ENCODE measurements around the gene MALRD1.

MALRD1 gene

DNA sequence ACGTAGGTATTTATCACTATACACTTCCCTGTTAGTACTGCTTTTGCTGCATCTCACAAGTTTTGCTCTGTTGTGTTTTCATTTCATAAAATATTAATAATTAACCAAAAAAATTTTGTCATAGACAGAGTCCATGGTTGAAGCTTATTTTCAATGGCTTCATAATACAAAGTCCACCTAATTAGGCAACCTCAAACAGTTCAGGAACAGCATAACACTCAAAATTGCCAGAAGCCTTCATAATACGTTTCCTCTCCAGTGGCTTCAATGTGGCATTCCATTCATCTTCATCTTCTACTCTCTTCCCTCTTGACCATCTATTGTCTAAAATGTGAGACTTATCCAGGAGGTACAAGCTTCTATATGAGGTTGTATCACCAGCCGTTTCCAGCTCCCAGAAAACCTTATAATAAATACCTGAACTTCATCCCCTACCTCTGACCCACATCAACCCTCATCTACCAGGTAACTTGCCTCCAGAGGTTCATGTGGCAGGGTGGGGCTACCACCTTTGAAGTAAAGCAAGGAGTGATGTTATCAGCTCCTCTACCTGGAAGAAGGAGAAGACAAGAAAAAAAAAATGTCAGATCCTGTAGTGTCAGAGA, 337.3 kb downstream of the MALRD1 start:
- no peak for DNase-seq

DNA sequence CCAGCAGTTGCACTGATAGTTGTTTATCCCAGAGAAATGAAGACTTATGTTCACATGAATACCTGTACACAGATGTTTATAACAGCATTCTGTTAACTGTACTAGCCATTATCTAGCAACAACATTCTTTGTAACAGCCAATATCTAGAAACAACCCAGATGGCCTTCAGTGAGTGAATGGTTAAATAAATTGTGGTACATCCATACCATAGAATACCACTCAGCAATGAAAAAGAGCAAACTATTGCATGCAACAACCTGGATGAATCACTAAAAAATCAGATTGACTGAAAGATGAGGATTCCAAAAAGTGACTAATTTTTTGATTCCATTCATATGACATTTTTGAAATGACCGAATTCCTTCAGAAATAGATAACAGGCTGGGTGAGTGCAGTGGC, 360.3 kb downstream of the MALRD1 start:
- no peak for DNase-seq

DNA sequence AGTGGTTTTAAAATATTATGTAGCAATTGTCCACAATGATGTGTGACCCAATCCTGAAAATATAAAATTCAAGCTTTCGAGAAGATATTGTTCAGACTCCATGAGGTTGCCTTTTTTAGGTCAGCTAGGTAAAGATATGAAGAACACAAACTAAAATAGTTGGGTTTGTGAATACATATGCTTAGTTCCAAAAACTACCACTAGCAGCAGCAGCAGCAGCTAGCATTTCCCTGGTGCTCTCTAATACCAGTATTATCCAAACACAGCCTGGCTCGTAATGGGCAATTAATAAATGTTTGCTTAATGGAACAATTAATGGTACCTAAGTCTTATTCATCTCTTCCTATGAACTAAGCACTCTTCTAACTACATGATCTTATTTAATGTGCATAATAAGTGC, 362.5 kb downstream of the MALRD1 start:
- no peak for DNase-seq

DNA sequence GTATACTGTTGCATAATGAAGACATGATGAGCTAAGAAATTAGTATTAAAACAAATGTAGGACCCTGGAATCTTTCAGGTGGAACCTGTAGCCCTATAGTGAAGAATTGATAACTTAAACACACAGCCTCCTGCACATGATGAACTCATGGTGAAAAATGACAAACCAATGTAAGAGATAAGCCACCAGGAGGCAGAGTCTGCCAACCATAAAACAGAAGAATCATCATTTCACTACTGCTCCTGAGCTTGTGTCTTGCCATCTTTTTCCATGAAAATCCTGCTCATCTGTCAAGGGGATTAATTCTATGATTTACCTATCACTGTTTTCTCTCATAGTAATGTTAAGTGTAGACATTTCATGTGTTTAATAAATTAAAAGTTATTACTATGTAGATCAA, 363.9 kb downstream of the MALRD1 start:
- DNase-seq = no peak

DNA sequence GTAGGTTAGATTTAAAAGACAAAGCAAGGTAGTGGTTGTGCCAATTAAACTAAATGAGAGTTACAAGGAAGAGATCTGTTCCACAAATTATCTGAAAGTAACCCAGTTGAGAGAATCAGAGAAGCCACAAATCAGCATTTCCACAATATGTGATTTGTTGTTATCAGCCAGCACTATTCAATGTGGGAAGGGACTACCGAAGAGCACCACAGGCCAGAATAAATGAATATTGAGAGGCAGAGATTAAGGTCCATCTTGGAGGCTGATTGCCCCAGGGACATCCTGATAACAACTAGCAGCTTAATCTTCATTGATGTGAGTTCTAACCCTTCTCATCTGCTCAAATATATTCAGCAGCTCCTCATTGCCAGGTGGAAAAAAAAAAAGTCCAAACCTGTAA, 367.6 kb downstream of the MALRD1 start:
- DNase-seq = no peak

DNA sequence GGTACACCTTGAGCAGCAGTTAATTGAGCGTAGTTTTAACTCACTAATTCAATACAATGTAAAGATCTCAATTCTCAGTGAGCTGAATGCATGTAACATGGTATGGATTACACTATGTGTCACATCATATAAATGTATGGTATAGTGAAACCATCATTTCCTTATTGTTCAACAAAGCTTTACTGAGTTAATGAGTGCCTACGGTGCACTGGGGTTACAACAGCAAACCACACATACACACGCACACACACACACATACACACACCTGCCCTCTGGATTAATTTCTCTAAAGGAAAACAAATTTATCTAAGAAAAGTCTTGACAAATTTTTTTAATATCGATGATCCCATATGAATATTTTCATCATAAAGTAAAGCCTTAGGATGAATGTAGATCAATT, 369.1 kb downstream of the MALRD1 start:
- no peak for DNase-seq

DNA sequence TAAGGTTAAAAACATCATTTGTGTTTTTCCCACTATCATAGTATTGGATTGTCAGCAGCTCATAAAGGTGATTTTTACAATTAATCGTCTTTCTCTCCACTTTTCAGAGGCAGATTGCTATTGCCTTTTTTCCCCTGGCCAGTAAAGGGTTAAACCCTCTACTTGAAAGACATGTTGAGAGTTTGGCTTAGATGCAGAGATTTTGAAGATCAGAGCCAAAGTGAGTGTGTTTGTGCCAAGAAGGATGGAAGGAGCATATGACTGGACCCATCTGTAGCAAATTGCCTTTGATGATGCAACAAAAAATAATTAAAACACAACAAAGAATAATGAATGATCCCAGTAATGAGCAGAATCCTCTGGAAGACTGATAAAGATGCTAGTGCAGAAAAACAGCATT, 373.1 kb downstream of the MALRD1 start:
- DNase-seq = no peak

DNA sequence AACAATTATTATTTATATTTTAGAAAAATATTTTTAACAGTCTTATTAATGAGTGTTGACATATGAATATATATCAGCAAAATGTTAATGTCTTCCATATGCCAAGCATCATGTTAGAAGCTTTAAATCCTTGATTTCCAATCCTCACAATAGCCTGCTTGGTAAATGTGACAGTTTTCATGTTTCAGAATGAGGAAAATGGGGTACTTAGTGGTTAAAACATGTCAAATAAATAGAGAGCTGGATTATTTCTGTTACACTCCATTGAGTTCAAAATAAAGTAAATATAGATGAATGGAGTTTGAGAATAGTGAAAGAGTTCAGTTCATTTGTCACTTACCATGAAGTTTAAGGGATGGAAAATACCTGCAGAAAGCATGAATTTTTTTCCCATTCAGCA, 377.4 kb downstream of the MALRD1 start:
- DNase-seq = no peak

DNA sequence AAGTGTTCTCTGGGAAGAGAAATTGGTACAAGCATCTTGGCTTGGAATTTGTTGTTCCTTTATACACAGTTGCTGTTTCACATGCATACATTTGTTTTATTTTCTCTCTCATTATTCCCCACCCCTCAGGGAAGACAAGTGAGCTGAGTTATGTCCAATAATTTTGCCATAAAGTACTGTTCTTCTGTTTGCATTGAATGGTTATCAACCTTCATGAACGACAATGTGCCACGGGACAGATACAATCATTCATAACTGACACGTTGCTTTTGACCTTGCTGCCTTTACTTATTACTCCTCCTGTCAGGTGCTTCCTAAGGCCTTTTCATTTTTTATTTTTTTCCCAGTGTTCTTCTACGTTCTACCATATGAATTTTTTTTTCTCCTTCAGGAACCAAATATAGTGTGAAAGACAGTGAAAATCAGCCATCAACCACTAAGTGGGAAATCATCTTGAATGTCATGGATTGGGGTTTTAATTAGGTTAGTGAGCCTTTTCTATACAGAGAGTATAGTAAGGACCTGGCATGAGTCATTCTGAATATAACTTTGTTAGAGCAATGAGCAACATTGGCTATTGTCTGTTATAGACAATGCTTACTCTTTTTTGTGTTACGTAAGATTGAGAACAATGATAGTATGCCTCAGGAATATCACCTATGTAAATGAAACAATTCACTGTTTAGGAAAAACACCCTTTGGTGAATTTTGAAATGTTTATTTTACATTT, 383.2 kb downstream of the MALRD1 start:
- no peak for DNase-seq

DNA sequence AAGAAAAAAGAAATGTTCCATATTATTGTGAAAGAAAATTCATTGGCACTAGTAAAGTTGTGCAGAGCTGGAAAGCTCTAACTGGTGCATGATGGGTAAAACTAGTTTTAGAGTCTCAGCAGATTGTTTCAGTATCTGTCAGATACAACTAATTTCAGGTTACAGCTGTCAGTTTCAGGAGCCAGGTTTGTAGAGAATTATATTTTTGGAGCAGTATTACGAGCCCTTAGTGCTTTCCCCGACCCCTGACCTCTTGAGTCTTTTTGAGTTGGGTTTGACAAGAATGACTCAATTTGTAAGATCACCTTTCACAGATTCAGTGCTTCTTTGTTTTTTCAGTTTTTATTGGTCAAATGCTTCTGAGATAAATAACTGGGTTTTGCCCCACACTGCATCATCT, 401.3 kb downstream of the MALRD1 start:
- no peak for DNase-seq

DNA sequence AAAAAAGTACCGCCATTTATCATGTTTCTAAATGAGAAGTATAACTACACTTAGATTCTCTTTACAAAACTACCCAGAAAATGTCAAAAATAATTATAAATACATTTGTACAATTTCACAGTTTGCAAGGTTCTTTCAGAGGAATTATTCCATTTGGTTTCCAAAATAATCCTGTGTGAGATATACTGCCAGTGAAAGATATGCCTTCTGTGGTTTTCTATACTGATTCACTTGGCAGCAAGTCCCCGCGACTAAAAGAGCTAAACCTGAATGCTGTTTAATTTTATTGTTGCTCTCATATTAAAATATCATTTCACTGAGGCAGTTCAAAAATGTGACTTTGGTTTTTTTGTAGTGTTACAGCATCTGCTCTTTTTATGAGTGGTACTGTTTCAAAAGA, 402.8 kb downstream of the MALRD1 start:
- DNase-seq = no peak

DNA sequence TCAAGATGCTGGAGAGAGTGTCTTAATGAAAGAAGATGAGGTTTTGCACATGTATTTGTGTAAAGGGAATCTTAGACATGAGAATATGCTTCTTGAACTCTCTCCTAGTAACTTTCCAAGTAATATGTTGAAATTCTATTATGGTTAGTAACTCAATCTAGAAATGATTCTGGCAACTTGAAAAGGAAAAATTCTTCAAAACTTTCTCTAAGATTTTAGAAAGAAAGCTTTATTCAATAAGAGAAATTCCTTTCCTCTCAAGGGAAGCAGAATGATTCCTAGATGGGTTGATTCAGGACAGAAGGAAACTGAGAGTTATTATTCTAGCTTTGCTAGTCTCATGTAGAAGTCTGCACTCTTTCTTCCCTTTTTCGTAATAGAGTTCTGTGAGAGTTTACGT, 403.3 kb downstream of the MALRD1 start:
- no peak for DNase-seq

DNA sequence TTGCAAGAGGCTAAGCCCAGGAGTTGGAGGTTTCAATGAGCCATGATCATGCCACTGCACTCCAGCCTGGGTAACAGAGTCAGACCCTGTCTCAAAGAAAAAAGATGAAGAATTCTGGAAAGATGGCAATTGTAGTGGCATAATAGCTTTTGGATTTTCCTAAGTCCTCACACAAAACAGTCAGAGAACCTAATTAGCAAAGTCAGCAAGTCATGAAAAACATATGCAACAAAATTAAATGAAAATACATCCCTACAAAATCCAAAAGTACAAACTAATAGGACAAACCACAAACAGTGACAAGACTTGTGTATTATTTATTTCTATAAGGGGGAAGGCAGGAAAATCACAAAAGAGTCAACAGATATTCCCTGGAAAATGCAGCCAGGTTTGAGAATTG, 405.4 kb downstream of the MALRD1 start:
- DNase-seq = no peak

DNA sequence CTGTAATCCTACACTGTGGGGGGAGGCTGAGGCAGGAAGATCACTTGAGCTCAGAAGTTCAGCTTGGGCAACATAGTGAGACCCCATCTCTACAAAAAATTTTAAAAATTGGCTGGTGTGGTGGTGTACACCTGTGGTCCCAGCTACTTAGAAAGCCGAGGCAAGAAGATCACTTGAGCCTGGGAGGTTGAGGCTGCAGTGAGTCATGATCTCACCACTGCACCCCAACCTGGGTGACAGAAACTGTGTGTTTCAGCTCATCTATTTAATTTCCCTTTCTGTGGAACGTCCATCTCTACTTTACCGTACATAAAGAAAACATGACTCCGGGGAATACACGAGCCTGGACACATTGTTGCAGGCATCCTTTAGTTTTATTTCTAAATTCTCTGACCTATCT, 413.0 kb downstream of the MALRD1 start:
- DNase-seq = no peak

DNA sequence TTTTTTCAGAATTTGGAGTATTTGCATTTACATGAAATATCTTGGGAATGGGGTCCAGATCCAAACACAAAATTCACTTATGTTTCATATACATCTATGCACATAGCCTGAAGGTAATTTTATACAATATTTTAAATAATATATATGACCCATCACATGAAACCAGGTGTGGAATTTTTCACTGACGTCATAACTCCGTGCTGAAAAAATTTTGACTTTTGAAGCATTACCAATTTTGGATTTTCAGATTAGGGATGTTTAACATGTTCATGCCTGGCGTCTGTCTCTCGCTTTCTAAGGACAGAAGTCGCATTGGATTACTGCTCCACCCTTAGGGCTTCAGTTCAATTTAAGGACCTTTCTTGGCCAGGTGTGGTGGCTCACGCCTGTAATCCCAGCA, 418.1 kb downstream of the MALRD1 start:
- DNase-seq = no peak

DNA sequence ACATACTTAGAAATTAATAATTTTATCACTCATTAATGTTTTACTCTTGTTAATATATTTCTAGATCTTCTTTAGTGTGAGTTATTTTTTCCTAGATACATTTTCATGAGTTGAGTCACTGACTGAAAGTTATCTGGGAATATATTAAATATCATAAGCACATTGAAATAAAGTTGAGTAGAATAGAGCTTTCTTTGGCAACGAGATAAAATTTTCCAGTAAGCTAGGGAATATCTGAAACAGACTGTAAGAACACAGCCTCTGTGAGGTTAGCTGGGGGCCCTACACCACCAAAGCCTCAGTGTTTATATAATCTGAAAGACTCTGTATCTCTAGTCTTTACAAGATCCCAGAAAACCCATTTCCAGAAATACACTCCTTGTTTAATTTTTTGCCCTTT, 419.8 kb downstream of the MALRD1 start:
- no peak for DNase-seq

DNA sequence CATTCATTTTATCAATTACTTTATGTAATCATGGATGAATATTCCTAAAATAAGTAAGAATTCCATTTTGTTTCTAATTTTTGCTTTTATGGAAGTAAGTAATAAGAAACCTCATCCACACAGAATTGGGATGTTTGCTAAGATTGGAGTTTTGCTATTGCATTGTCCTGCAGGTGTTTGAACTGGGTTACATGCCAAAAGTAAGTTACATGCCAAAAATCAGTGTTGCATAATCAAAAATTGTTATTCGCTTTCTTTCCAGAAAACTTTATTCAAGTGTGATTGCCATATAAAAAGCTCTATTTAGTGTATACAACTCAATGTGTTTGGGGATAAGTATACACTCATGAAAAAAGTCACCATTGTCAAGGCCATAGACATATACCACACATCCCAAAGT, 420.9 kb downstream of the MALRD1 start:
- no peak for DNase-seq

DNA sequence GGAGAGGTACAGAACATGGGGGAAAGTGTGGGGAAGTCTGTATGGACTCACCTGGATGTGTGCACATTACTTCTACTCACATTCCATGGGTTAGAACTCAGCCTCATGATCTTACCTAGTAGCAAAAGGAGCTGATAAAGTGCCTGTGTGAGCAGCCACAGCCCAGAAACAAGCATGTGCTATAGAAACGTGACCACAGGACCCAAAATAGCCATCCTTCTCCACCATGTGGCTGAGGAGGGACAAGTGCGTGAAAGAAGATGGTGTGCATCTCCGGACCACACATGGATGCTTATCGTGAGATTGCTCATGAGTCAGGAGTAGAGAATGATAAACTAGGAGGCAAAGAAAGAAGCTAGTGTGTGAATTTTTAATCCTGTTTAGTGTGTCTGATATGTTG, 431.3 kb downstream of the MALRD1 start:
- DNase-seq = no peak

DNA sequence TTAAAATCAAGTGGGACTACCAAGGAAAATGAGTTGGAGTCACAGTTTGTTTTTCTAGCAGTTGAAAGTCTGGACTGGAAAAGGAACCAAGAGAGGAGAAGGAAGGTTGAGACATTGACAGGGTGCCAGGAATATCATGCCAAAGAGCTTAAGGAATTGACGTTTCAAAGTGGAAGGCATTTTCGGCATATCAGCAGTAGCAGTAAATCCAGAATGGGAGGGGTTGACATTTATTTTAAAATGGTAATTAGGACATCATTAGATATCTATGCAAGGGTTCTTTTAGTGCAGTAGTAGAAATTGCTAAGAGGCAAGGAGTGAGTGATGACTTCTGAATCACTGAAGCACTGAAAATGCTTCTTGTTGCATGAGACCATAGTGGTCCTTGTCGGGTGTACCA, 431.8 kb downstream of the MALRD1 start:
- DNase-seq = no peak

DNA sequence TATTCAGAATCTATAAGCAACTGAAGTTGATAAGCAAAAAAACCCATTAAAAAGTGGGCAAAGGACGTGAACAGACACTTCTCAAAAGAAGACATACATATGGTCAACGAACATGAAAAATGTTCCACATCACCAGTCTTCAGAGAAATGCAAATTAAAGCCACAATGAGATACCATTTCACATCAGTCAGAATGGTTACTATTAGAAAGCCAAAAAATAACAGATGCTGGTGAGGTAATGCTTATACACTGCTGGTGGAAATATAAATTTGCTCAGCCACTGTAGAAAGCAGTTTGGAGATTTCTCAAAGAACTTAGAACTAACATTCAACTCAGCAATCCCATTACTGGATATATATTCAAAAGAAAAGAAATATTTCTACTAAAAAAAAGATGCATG, 434.8 kb downstream of the MALRD1 start:
- DNase-seq = no peak

DNA sequence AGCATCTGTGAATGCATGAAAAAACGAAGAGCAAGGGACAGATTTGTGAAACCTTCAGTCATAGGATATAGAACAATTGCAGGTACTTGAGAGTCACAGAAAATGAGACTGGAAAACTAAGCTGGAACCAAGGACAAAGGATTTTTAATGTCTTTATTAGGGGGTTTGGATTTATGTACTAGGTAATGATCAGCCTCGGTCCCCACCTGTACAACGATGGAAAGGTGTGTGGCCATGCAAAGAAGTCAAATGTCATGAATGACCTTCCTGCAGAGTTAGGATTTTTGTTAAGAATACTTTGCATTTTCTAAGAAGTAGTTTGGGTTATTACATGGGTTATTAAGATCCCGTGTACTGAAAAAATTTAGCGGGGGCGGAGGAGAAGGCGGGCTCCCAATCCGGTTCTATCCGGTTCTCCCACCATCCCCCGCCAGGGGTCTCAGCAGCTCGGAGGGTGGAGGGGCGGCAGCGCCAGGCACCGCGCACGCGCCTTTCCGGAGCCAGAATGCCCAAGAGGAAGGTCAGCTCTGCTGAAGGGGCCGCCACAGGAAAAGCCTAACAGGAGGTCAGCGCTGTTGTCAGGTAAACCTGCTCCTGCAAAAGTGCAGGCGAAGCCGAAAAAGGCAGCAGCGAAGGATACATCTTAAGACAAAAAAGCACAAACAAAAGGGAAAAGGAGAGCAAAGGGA, 440.1 kb downstream of the MALRD1 start:
- no peak for DNase-seq

DNA sequence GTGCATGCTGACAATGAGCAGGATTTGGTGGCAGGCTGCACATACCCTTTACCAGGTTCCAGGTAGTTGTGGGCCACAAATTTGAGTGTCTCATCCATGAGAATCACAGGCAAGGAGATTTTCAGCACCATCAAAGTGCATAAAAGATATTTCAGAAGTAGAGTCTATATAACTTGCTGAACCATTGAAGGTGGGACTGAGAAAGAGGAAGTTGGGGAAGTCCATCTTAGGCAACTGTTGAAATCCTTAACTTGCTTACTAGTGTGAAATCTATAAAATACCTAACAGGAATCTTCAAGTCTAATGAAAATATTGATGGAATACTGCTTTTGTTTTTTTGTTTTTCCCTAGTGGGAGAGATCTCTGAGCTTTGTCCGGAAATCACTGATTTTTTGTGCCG, 442.6 kb downstream of the MALRD1 start:
- DNase-seq = no peak

DNA sequence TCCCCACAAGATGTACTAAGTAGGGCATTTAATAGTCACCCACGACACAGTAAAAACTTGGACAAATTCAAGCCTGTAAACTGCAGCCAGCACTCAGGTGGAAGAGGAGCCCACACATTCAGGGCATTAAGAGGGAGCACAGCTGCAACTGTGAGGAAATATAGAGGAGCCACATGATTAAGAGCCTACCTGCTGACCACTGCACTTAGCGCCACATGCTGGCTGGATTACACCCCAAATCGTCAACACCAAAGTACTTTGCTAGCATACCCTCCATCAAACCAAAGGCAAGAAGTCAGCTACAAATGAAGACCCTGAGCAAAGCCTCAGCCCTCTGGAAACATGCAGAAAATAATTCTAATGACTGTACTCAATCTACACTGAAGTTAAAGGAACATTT, 445.3 kb downstream of the MALRD1 start:
- DNase-seq = no peak

DNA sequence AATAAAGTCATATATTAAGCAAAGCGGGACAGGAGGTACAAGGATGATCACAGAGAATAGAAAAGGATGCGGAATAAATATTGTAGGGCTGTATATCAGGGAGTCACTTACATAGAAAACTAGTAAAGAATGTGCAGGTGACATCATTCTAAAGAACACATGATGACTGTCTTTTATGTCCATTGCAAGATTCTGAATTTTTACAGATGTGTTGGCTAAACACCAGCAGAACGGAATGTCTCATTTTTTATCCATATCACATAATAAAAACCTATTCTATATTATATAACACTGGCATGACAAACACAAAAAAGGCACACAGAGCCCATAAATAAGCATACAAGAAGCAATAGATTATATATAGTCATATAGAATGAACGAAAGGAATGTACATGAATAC, 448.4 kb downstream of the MALRD1 start:
- no peak for DNase-seq

Data from NCI-H2029 treated with DMSO at 0.1 percent for 48 hours (cell line).